Raji (cell line): ENCODE results near the gene ITPR2.

Experiments used
- POLR2A ChIP-seq: IDR thresholded peaks from 2 replicates; pipeline ENCODE4 v1.6.1; 2011; ENCODE audit warnings: low read depth, low read length, control low read depth; ENCODE audit not compliant: insufficient read depth

ITPR2 gene

DNA sequence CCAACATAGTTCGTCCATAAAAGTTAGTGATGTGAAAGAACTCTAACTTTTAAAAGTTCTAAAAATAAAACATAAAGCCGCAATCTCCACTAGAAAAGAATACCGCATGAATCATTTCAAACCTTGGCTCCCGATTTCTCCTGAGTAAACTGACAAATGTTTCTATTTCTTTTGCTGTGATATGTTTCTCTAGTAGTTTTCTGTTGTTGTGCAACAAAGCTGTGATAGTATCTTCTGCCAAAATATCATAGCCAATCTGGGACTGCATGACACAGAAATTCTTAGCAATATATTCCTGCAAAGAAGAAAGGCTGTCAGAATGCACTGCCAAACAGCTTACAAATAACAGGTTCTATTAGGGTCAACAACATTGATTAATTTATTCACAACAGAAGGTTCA is 174.0 kb downstream of the ITPR2 start:
- TF ChIP-seq POLR2A: no peak

DNA sequence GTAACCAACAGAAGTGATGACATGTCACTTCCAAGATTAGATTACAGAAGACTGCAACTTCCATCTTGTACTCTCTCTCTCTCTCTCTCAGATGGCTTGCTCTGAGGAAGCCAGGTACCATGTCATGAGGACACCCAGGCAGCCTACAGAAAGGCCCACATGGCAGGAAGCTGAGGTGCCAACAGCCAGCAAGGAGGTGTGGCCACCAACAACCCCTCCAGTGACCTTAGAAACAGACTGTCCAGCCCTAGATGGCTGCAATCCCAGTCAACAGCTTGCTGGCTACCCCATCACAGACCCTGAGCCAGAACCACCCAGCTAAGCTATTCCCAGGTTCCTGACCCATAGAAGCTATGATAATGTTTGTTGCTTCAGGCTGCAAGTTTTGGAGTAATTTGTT is 178.4 kb downstream of the ITPR2 start:
- no peak for TF ChIP-seq POLR2A

DNA sequence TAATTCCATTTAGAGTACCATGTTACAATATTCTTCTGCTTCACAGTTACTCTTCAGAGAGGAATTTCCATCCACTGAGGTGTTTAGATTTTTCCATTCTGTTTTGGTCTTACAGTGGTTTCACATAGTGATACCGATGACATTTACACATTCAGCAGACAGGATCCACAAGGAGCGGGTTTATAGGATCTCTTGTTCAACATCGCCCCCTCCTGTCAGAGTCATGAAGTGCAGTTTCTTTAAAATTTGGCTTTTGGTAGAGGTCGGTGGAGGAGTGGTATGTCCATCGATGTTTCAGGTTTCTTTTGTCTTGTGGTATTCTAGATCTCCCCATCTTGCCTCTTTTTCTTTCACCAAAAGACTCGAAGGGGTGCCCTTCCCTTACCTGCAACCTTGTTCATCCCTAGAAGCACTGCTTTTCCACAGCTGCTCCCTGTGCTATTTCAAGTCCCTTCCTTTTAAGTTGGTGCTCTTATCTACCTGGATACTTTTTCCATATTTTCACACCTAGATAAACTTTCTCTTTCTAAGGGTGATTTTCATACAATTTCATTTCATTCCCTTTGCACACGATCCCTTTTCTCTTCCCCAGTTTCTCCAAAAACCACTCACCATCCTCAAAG is 181.3 kb downstream of the ITPR2 start:
- TF ChIP-seq POLR2A: no peak

DNA sequence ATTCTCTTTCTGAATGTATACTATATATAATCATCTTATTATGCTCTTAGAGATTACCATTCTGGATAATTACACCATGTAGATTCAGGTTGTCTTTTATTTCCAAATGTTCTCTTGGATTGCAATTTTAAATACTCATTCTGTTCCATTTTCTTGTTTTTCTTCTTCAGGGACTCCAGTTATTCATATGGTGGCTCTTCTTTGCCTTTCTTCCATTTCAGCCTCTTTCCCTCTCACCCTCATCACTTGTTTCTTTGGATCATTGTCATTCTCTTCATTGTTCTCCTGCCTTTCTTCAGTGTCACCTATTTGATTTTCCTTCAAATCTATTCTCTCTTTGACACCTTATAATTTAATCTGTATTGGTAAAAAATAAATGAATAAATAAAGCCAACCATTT is 182.0 kb downstream of the ITPR2 start:
- TF ChIP-seq POLR2A: no peak

DNA sequence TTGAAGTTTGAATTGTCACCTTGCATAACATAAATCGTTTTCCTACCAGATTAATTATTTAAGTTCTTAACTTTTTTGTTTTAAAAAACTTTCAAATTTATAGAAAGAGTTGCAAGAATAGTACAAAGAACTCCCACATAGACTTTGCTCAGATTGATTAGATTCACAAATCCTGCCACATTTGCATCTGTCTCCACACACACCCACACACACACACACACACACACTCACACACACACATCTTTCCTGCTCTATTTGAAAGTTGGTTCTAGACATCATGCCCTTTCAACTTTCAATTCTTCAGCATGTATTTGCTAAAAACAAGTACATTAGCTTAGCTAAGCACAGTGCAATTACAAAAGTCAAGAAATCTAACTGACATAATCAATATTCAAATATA is 184.0 kb downstream of the ITPR2 start:
- TF ChIP-seq POLR2A: no peak

DNA sequence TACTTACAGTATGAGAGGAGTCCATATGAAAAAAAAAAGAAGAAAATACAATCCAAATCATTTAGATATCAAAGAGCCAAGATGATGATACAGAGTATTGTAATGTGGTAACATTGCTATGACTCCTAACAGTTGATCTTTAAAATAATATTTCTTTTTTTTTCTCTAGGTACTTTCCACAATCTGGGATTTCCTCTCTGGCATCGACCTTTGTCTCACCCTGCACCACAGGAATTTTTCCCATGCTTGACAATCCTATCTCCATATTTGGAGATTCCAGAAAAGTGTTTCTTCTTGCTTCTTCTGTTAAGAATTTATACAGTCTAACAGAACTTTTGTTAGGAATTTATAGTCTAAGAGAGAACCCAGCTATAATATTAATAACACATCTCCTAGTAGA is 184.4 kb downstream of the ITPR2 start:
- TF ChIP-seq POLR2A: no peak

DNA sequence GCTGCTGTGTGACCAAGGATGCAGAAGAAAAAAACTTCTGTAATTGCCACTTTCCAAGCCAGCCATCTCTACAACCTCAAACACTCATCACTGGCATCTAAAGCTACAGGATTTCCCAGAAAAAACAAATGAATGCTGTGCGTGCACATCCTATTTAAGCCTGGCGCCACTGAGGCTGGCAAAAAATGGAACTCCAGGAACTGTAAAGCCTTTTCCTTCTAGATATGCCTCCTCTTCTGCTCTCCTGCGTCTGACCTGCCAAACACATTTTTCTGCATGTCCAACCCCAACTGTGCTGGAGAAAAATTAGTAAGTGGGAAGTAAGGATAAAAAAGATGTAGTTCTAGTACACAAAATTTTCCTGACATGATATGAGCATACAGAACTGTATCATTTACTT is 184.9 kb downstream of the ITPR2 start:
- no peak for TF ChIP-seq POLR2A

DNA sequence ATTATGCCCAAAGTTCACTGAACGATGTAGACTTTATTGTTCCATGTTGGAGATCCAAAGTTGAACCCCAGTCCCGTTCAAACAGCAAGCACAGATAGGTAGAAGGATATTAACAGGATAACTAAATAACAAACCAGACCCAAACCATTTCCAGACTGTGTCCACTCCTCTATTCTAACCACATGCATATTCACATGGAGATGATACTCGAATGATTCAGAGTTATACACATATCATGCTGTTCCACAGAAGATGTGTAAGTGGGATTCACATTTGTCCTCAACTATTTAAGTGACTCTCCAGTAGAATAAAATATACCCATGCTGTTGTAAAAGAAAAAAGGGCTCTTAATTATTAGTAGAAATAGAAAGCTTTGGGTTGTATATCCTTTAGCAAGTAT is 185.9 kb downstream of the ITPR2 start:
- TF ChIP-seq POLR2A: no peak

DNA sequence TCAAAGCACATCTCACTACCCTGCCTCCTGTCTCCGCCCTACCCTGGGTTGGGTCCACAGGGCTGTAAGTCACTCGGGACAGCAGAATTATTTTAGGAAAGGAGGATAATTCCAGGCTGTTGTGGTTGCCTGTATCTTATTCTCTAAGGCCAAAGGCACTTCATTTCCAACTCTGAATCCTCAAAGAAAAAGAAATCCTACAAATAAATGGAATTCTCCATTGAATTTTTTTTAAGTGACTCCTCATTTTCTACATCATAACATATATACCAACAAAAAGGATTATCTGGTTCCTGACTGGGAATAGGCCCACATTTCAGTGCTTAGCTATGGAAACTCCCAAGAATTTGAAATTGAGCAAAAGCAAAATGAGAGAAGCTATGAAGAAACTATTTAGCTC is 186.4 kb downstream of the ITPR2 start:
- TF ChIP-seq POLR2A: no peak

DNA sequence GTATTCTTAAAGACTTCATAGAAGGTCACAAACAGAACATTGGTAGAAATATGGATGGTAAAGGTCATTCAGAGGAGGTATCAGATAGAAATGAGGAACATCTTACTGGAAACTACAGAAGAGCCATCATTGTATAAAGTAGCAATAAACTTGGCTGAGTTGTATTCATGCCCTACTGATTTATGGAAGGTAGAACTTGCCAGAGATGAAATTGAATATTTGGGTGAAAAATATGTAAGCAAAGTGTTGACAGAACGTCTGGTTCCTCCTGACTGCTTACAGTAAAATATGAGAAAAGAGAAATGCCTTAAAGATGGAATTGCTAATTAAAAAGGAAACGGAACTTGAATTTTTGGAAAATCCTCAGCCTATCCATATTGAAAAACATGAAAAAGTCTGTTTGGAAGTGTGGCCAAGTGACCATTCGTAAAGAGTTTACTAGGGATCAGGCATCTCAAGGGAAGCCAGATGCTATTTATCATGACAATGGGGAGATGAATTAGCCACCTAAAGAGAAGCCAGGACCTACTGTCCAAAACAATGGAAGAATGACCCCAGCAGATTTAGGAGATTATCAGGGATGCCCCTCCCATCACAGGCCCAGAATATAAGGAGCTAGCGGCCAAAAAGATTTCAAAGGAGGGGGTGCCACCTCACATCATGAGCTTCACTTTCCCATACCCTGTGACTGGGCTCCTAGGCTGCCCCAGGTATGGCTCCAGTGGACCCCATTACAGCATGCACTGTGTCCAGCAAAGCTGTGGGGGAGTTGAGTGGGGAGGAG is 189.3 kb downstream of the ITPR2 start:
- no peak for TF ChIP-seq POLR2A

DNA sequence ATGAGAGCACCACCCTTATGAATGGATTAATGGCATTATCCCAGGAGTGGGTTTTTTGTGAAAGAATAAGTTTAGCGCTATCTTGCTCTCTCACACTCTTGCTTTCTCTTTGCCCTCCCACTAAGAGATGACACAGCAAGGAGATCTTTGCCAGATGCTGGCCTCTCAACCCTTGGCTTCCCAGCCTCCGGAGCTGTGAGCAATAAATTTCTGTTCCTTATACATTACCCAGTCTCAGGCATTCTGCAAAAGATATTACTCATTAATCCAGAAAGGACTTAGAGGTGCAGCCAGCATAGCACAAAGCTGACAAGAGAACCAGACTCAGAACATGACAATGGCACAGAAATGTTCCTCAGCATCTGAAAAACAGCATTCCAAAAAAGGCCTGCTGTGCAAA is 190.6 kb downstream of the ITPR2 start:
- TF ChIP-seq POLR2A: no peak

DNA sequence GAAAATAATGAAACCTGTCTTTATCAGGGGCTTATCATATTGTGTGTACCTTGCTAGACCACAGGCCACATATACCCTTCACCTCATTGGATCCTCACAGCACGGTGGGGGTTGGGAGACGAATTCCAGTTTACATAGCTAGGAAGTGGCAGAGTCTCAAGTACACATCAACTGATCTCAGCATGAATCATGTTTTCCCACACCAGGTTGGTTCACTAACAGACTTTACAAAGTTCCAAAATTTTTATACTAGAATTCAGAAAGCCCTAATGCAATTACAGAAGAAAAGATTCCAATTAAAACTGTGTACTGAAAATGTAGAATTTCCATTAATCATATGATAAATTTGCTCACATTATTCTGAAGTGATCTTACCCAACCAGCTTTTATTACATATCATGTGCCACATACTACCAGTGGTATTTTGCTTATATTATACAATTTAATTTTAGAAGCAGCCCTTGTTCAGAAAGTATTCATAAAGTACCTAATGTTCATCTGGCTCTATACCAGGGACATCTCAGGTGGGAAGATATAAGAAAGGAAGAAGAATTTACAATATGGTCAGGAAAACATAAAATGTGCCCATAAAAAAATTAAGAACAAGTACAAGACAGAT is 196.2 kb downstream of the ITPR2 start:
- TF ChIP-seq POLR2A: no peak

DNA sequence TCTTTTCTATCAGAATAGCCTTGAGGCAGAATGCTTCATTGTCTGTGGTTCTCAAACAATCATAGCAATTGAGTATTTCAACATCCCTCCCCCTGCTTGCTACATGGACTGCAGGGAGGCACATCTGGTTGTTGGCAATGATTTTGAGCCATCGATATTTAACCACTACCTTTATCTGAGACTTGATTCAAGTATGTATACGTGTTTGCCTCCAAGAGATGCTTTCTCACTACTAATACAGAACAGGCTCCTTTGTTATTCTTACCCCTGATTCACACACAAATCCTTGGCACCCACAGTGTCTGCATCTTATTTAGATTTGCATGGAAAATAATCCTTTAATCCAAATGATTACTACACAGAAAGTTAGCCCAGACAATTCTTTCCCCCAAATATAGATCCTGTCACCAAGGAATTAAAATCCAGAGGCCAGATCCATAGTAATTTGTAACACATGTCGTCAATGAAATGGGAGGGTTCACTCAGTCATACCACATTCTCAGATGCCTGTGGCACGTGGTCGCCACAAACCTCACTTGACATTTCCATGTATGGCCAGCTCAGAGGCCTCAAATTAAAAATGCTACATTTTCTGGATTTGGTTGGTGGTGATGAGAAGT is 199.3 kb downstream of the ITPR2 start:
- TF ChIP-seq POLR2A: no peak

DNA sequence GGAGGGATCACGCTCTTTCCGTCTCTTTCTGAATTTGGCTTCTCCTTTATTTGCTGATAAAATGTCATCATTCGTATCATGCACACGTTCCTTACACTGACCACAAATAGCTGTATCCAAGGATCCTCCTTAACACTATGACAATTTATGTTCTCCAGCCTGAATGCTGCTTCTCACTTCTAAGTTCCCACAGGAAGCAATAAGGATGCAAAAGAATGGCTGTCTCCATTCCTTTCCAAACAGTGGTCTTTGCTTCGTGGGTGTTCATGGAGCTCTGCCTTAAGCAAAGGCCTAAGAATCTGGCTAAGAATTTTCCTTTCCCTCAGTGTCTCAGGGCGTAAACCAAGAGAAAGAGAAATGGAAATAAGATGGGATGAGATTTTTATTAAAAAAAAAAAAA is 200.2 kb downstream of the ITPR2 start:
- no peak for TF ChIP-seq POLR2A

DNA sequence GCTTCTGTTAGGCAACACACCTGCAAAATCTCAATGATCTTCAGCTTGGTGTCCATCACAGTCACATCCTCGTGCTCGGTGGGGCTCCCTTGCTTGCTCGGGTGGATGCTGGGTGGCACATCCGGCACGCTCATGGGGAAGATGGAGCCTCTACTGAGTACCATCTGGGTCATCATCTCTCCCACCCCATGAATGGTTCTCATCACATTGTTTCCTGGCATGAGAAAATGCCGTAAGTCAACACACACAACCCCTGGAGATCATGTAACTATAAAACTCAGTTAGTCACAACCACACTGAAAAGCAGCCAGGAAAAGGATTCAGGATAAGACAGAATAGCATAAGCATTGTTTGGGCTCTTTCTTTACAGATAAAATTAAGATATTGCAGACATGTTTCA is 201.1 kb downstream of the ITPR2 start:
- TF ChIP-seq POLR2A: no peak

DNA sequence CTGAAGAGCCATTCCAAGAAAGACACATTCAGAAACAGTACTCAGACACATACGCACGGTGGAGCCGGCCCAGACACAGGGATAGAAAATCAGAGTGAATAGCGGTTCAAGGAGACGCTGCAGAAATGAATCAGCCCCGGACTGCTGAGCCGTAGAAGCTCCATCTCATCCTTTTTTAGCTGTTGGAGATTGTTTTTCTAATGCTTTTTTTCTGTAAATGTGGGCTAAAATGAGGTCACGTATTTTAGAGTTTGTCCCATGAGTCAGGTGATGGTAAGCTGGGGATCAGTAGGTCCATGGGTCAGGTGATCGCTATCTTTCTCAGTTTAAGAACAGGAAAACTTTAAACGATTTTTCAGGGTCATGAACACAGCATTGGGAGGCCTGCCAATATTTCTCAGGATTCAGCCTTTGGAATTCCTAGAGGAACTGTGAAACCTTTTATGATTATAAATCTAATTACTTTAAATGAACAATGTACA is 202.4 kb downstream of the ITPR2 start:
- TF ChIP-seq POLR2A: no peak
